Heart left ventricle (tissue), 16 donors: ENCODE results near the gene RNASE9. TPM values are rescaled to one million over a fixed set of nuclear protein-coding genes. Genes with fewer than 3 reads are reported as not detected.

Source experiments
- ATAC-seq, 4 donors: fragments of 200-7000 bp; cut with Tn5 transposase; one replicate each; pipeline ENCODE4 v1.9.1; 2020 to 2022; ENCODE audit warnings: moderate library complexity in 4 of 4, mild to moderate bottlenecking in 3 of 4, moderate number of reproducible peaks in 1 of 4
- DNase-seq, 5 donors: peaks; one replicate each; pipeline ENCODE4 v3.0.0-alpha.2; 2020
- H3K27ac ChIP-seq, 12 donors: fragments of 200-600 bp; sonication (generic) in 4 of 12; one replicate each; pipeline versions ENCODE4 v1.5.0 to v1.8.0; 2016 to 2022; ENCODE audit warnings: mild to moderate bottlenecking in 2 of 12
- H3K27me3 ChIP-seq, 9 donors: fragments of 200-600 bp; sonication (generic) in 2 of 9; one replicate each; pipeline versions ENCODE4 v1.5.1 to v1.8.0; 2016 to 2022; ENCODE audit warnings: mild to moderate bottlenecking in 3 of 9
- H3K36me3 ChIP-seq, 9 donors: fragments of 200-600 bp; sonication (generic) in 2 of 9; one replicate each; pipeline versions ENCODE4 v1.5.0 to v1.8.0; 2018 to 2022; ENCODE audit warnings: mild to moderate bottlenecking in 2 of 9
- H3K4me1 ChIP-seq, 12 donors: fragments of 200-600 bp; sonication (generic) in 4 of 12; one replicate each; pipeline versions ENCODE4 v1.5.0 to v1.8.0; 2016 to 2022; ENCODE audit warnings: mild to moderate bottlenecking in 3 of 12
- H3K4me3 ChIP-seq, 12 donors: fragments of 200-600 bp; sonication (generic) in 4 of 12; one replicate each; pipeline versions ENCODE4 v1.5.0 to v1.8.0; 2017 to 2022; ENCODE audit warnings: mild to moderate bottlenecking in 9 of 12, moderate library complexity in 4 of 12
- H3K9me3 ChIP-seq, 12 donors: fragments of 200-600 bp; sonication (generic) in 4 of 12; one replicate each; pipeline versions ENCODE4 v1.5.0 to v1.8.0; 2016 to 2022; ENCODE audit warnings: mild to moderate bottlenecking in 1 of 12
- POLR2A ChIP-seq, 2 donors: fragments of 450-650 bp; IDR thresholded peaks; one replicate each; pipeline ENCODE4 v1.6.1; 2017; ENCODE audit warnings: antibody characterized with exemption in 2 of 2, mild to moderate bottlenecking in 2 of 2, moderate library complexity in 2 of 2
- WGBS, 4 donors: extraction: QIAGEN DNeasy Blood & Tissue Kit in 2 of 4; methylation state at CpG; one replicate each; pipeline versions ENCODE4 v1.1.5 to v1.1.7; 2013 to 2018; 5-methylcytosine and 5-hydroxymethylcytosine counted together
- intact Hi-C, 10 donors: fragments of 100-400 bp; cut with DNase I; formaldehyde crosslinking; loops; one replicate each; pipeline versions ENCODE4 v1.11.1 to v1.14.2; 2022
- polyA plus RNA-seq, 2 donors: library from polyadenylated mRNA; stranded (reverse); fragments of 200-250 nt; gene quantifications; one replicate each; pipeline ENCODE4 v1.2.3, GENCODE V29; 2013
- total RNA-seq, 9 donors: library from RNA; depleted of rRNA in 2 of 9; stranded (reverse); fragments of >200 nt in 2 of 9; fragmentation: NEBNext Ultra II Directional in 3 of 9; extraction: Animal tissue kit (Norgen Biotek cat#: 25700) in 3 of 9; gene quantifications; one replicate each; pipeline versions ENCODE4 v1.1.0 to v1.2.4, GENCODE V29; 2016 to 2023
- TF ChIP-seq, protein P1 (sequence below), 12 donors: fragments of 200-600 bp; sonication (generic) in 4 of 12; IDR thresholded peaks; one replicate each; pipeline versions ENCODE4 v1.5.0 to v1.8.0; 2018 to 2022; ENCODE audit warnings: antibody characterized with exemption in 12 of 12, mild to moderate bottlenecking in 5 of 12
- donor health status: ischemic (EF 13 %, LVEDD 7.1; RV severe dilation, severe dysfunction).
- donor health status: healthy with polysubstance abuse.
- donor health status: DM: no; HTN: yes; CAD: no.
- donor health status: DM: no; HTN: no; CAD: no.
- donor health status: ischemic (EF 25% LVEDD 6.9; RV normal size, moderate dysfunction).
- donor health status: ischemic (EF 25% LVEDD 5.7; RV mildly dilated, moderate dysfunction).
- donor health status: healthy.
- donor health status: DM: yes; HTN: yes; CAD: no.
- donor health status: ischemic (EF 35%, LVEDD 5.7; RV mildly dilated, moderate dysfunction).
- donor health status: nonischemic (EF 11% LVEDD 7.7; RV severe dilation, severe dysfunction).
- donor health status: DM: yes; HTN: yes; CAD: no.
- donor health status: PGD.
- donor health status: ischemic (EF 29% LVEDD 5.4; RV normal size, mild dysfunction).
- donor health status: nonischemic (EF 23%, LVEDD 6.1; RV moderate dilation, normal function).

Gene RNASE9
- total and polyA plus RNA-seq, 11 donors = not detected

DNA sequence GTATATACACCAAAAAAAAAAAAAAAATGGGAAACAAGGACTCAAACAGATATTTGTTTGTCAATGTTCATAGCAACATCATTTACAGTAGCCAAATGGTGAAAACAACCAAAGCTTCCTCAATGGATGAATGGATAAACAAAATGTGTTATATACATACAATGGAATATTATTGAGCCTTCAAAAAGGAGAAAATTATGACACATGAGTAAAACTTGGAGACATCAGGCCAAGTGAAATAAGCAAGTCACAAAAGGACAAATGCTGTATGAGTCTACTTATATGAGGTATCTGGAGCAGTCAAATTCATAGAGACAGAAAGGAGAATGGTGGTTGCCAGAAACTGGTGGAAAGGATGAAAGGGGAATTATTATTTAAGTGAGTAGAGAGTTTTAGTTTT, 7.8 kb downstream of the RNASE9 start:
- Histone ChIP-seq H3K27me3 (no peaks in the 10 kb centered on the region), H3K4me3 (no peak overlapping the region), H3K9me3 (no peaks in the 10 kb centered on the region), H3K36me3 (no peaks in the 10 kb centered on the region), H3K4me1 (peaks cover 0 to 7% (median 0%) of the 10 kb centered on the region in 12 donors), H3K27ac (no peak overlapping the region)
- no peak for ATAC-seq
- intact Hi-C loops = no loop called here
- no peak for TF ChIP-seq POLR2A (IDR thresholded peaks at IDR 0.05)
- DNase-seq = no peak

DNA sequence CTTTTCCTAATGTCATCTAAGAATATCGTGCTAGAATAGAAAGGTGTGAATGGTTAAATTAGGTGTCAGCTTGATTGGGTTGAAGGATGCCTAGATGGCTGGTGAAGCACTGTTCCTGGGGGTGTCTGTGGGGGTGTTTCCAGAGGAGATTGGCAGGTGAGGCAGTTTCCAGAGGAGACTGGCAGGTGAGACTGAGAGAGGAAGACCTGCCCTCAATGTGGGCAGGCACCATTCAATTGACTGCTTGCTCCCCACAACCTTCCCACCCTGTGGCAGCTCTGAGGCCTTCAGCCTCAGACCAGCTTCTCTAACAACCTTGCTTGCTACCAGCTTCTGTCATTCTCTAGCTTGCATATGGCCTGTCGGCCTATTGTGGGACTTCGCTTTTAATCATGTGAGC, 9.2 kb downstream of the RNASE9 start:
- peaks cover 0 to 4% (median 0%) of the 10 kb centered on the region in 9 donors for H3K27me3 ChIP-seq
- WGBS, 4 donors = 94 to 98% (median 94%) methylated on average over 3 of the region's 3 CpGs
- TF ChIP-seq POLR2A (IDR thresholded peaks at IDR 0.05) = no peak
- TF ChIP-seq, protein P1, sequence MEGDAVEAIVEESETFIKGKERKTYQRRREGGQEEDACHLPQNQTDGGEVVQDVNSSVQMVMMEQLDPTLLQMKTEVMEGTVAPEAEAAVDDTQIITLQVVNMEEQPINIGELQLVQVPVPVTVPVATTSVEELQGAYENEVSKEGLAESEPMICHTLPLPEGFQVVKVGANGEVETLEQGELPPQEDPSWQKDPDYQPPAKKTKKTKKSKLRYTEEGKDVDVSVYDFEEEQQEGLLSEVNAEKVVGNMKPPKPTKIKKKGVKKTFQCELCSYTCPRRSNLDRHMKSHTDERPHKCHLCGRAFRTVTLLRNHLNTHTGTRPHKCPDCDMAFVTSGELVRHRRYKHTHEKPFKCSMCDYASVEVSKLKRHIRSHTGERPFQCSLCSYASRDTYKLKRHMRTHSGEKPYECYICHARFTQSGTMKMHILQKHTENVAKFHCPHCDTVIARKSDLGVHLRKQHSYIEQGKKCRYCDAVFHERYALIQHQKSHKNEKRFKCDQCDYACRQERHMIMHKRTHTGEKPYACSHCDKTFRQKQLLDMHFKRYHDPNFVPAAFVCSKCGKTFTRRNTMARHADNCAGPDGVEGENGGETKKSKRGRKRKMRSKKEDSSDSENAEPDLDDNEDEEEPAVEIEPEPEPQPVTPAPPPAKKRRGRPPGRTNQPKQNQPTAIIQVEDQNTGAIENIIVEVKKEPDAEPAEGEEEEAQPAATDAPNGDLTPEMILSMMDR (IDR thresholded peaks at IDR 0.05) = no peak
- H3K27ac ChIP-seq = no peak overlapping the region
- DNase-seq (no peak), ATAC-seq (no peak)
- no peaks in the 10 kb centered on the region for H3K9me3 ChIP-seq
- peaks cover 0 to 5% (median 0%) of the 10 kb centered on the region in 12 donors for H3K4me1 ChIP-seq
- intact Hi-C loops = no loop called here
- no peaks in the 10 kb centered on the region for H3K36me3 ChIP-seq
- no peak overlapping the region for H3K4me3 ChIP-seq

DNA sequence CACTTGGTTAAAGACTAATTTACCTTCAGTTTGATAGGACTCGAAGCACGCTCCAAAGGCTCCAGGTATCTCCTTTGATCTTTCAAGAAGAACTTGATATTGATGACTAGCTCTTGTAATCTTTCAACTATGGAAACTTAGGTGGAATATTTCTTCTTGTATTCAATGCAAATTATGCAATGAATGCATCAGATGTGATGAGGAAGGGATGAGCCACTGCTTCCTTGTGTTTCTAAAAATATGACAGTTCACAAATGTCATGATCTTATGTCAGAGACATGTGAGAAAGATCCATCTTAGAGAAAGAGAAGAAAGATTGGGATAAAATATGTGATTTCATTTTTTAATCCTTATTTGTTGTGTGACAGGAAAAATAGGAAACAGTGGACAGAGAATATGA, 9.9 kb downstream of the RNASE9 start:
- Histone ChIP-seq H3K27ac (no peak overlapping the region), H3K27me3 (peaks cover 0 to 5% (median 0%) of the 10 kb centered on the region in 9 donors), H3K4me1 (no peaks in the 10 kb centered on the region), H3K9me3 (no peaks in the 10 kb centered on the region), H3K36me3 (no peaks in the 10 kb centered on the region), H3K4me3 (no peak overlapping the region)
- intact Hi-C loops = no loop called here
- TF ChIP-seq POLR2A (IDR thresholded peaks at IDR 0.05) = no peak
- TF ChIP-seq, protein P1 (IDR thresholded peaks at IDR 0.05) = no peak
- WGBS, 4 donors = 91 to 95% (median 93%) methylated on average over 2 of the region's 2 CpGs
- DNase-seq = no peak
- ATAC-seq = no peak

DNA sequence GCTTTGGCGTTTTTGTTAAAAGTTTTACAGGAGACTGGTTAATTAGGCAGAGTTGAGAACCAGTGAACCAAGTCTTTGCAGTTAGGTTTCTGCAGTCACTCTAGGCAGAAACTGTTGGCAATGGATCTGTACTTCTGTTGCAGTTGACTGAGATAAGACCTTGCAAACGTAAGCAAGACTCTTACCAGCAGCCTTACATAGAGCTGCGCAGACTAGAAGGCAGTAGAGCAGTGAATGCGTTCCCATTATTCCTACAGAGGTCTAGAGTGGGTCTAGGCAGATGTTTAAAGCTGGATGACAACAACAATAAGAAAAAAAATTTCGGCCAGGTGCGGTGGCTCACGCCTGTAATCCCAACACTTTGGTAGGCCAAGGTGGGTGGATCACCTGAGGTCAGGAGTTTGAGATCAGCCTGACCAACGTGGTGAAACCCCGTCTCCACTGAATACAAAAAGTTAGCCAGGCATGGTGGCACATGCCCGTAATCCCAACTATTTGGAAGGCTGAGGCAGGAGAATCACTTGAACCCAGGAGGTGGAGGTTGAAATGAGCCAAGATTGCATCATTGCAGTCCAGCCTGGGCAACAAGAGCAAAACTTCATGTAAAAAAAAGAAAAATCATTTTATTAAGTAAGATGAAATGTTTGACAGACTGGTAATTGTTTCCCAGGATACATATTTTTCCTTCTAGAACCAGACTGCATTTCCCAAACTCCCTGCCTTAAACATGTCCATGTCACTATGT, 12.3 kb downstream of the RNASE9 start:
- DNase-seq = no peak
- Histone ChIP-seq H3K4me3 (no peak overlapping the region), H3K4me1 (no peaks in the 10 kb centered on the region), H3K36me3 (no peaks in the 10 kb centered on the region), H3K27ac (no peak overlapping the region), H3K27me3 (peaks cover 0 to 5% (median 0%) of the 10 kb centered on the region in 9 donors), H3K9me3 (no peaks in the 10 kb centered on the region)
- no peak for TF ChIP-seq POLR2A (IDR thresholded peaks at IDR 0.05)
- TF ChIP-seq, protein P1 (IDR thresholded peaks at IDR 0.05) = no peak
- WGBS, 4 donors = 88 to 95% (median 89%) methylated on average over 10 of the region's 10 CpGs
- ATAC-seq = no peak
- intact Hi-C loops = no loop called here

DNA sequence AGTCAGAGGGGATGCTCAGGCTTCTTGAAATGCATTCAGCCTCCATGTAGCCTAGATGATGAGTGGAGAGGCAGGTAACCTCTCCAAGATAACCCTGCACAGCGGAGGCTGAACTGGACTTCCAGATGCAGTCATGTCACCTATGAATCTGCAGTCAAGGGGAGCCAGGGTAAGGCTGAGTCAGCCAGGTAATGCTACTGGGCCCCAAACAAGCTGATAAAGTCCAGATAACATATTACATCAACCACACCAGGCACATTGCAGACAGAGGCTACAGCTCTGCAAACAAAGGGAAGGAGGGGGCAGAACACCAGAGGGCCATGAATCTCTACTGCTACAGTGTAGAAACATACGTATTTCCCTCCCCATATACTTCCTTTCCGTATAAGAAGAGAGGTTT, 14.0 kb downstream of the RNASE9 start:
- WGBS, 4 donors = 41 to 64% (median 59%) methylated on average over 2 to 3 of the region's 3 CpGs

More for the DNA sequence above, 14.0 kb downstream of the RNASE9 start:
- intact Hi-C loops = no loop called here
- TF ChIP-seq POLR2A (IDR thresholded peaks at IDR 0.05) = no peak
- TF ChIP-seq, protein P1 (IDR thresholded peaks at IDR 0.05) = no peak
- Histone ChIP-seq H3K27me3 (peaks cover 0 to 5% (median 0%) of the 10 kb centered on the region in 9 donors), H3K27ac (no peak overlapping the region), H3K4me3 (no peak overlapping the region), H3K9me3 (no peaks in the 10 kb centered on the region), H3K36me3 (no peaks in the 10 kb centered on the region), H3K4me1 (no peaks in the 10 kb centered on the region)
- ATAC-seq = no peak
- no peak for DNase-seq
